ENCODE measurements around the gene CNTN4. TPM values are rescaled to one million over a fixed set of nuclear protein-coding genes. Genes with fewer than 3 reads are reported as not detected.

Gene CNTN4
- total RNA-seq, 1 donor from 2014 or later: 0.52 TPM

GRCh38 chr3:2130726-2131125 lies 32.1 kb downstream of the CNTN4 start:
- H3K27ac Mint-ChIP-seq (ENCODE audit: unreplicated experiment): no peak overlapping the region
- no peak overlapping the region for H3K4me3 Mint-ChIP-seq (ENCODE audit: unreplicated experiment)
- no peak for DNase-seq (ENCODE audit: low spot score)
- H3K4me1 Mint-ChIP-seq (ENCODE audit: low read depth): no peaks in the 10 kb centered on the region
- H3K36me3 Mint-ChIP-seq (ENCODE audit: low read depth): no peaks in the 10 kb centered on the region
- no peaks in the 10 kb centered on the region for H3K9me3 Mint-ChIP-seq (ENCODE audit: low read depth)
- H3K27me3 Mint-ChIP-seq (ENCODE audit: low read depth): no peaks in the 10 kb centered on the region
- no peak for TF ChIP-seq CTCF (IDR thresholded peaks at IDR 0.05)

DNA sequence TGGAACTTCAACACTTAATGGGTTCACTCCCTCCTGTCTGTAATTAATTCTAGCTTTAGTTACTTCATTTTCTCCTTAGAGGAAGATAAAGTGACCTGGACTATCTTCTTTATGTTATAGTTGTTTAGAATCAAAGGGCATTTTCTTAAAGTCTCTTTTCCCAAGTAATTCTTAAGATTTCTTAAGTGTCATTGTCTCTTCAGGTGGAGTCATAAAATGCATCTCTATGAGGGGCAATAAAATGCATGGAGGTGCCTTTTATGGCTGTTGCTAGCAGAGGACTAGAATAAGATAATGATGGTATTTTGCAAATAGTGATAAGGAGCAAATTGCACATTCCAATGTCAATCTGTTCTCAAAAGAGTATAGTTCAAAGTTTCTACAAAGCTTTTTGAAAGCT lies 34.5 kb downstream of the CNTN4 start:
- no peak overlapping the region for H3K4me3 Mint-ChIP-seq (ENCODE audit: unreplicated experiment)
- no peaks in the 10 kb centered on the region for H3K36me3 Mint-ChIP-seq (ENCODE audit: low read depth)
- H3K9me3 Mint-ChIP-seq (ENCODE audit: low read depth): no peaks in the 10 kb centered on the region
- H3K27me3 Mint-ChIP-seq (ENCODE audit: low read depth): no peaks in the 10 kb centered on the region
- no peak overlapping the region for H3K27ac Mint-ChIP-seq (ENCODE audit: unreplicated experiment)
- no peak for DNase-seq (ENCODE audit: low spot score)
- no peak for TF ChIP-seq CTCF (IDR thresholded peaks at IDR 0.05)
- no peaks in the 10 kb centered on the region for H3K4me1 Mint-ChIP-seq (ENCODE audit: low read depth)

- H3K27ac Mint-ChIP-seq (ENCODE audit: unreplicated experiment): no peak overlapping the region
- H3K4me1 Mint-ChIP-seq (ENCODE audit: low read depth): no peaks in the 10 kb centered on the region
- H3K4me3 Mint-ChIP-seq (ENCODE audit: unreplicated experiment): no peak overlapping the region
- no peaks in the 10 kb centered on the region for H3K36me3 Mint-ChIP-seq (ENCODE audit: low read depth)
- TF ChIP-seq CTCF (IDR thresholded peaks at IDR 0.05): no peak
- no peak for DNase-seq (ENCODE audit: low spot score)
- H3K9me3 Mint-ChIP-seq (ENCODE audit: low read depth): peaks cover 2% of the 10 kb centered on the region
- no peaks in the 10 kb centered on the region for H3K27me3 Mint-ChIP-seq (ENCODE audit: low read depth)
Observed at GRCh38 chr3:2137651-2138050, 39.0 kb downstream of the CNTN4 start.

DNA sequence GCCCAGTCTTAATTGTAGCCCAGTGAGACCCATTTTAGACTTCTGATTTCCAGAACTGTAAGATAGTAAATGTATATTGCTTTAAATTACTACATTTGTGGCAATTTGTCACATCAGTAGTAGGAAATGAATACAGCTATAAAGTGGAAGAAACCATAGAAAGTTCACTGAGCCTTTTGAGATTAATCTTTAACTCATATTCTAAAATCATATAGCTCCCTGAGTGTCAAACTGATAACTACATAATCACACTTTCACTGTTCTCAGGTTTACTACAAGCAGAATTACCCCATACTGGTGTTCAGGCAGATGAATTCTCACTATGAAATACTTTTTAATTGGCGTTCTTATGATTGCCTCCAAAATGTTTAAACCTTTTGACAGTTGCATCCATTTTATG lies 42.8 kb downstream of the CNTN4 start:
- DNase-seq (ENCODE audit: low spot score): no peak
- peaks cover 2% of the 10 kb centered on the region for H3K9me3 Mint-ChIP-seq (ENCODE audit: low read depth)
- no peak for TF ChIP-seq CTCF (IDR thresholded peaks at IDR 0.05)
- no peaks in the 10 kb centered on the region for H3K36me3 Mint-ChIP-seq (ENCODE audit: low read depth)
- H3K4me1 Mint-ChIP-seq (ENCODE audit: low read depth): no peaks in the 10 kb centered on the region
- H3K27ac Mint-ChIP-seq (ENCODE audit: unreplicated experiment): no peak overlapping the region
- H3K27me3 Mint-ChIP-seq (ENCODE audit: low read depth): no peaks in the 10 kb centered on the region
- H3K4me3 Mint-ChIP-seq (ENCODE audit: unreplicated experiment): no peak overlapping the region

- TF ChIP-seq CTCF (IDR thresholded peaks at IDR 0.05): no peak
- Mint-ChIP-seq H3K27ac (ENCODE audit: unreplicated experiment) (no peak overlapping the region), H3K36me3 (ENCODE audit: low read depth) (no peaks in the 10 kb centered on the region), H3K4me1 (ENCODE audit: low read depth) (no peaks in the 10 kb centered on the region), H3K9me3 (ENCODE audit: low read depth) (no peaks in the 10 kb centered on the region), H3K4me3 (ENCODE audit: unreplicated experiment) (no peak overlapping the region), H3K27me3 (ENCODE audit: low read depth) (no peaks in the 10 kb centered on the region)
- DNase-seq (ENCODE audit: low spot score): no peak
Observed at GRCh38 chr3:2148561-2149340, 50.1 kb downstream of the CNTN4 start.

All from chondrocyte (in vitro differentiated cells).